HG03135 (cell line): Measurements from ENCODE around the gene ENOX1.

ENCODE experiments used
- ATAC-seq: cut with Tn5 transposase; IDR thresholded peaks from one replicate; pipeline ENCODE4 v1.9.1; 2021; ENCODE audit warnings: mild to moderate bottlenecking, moderate library complexity; ENCODE audit not compliant: unreplicated experiment

The ENOX1 gene

GRCh38 chr13:43555667-43556066 is 231.1 kb downstream of the ENOX1 start:
- no peak for ATAC-seq

GRCh38 chr13:43551897-43552456 is 234.8 kb downstream of the ENOX1 start:
- no peak for ATAC-seq

DNA sequence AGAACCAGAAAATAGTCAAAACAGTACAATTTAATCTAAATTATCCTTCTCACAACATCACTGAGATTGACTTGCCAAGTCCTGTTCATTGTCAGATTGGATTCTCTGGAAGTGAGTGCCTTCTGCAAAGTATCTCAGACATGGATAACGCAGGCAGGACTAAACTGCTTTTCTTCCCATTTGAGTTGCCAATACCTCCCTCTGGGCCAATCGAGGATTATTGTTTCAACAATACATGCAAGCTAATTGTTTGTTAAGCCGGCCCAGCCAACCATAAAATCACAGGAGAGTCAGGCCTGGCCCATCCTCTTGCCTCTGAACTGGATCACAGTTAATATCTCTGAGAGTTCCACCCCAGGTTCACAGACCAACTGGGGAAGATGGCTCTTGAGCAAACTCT is 240.0 kb downstream of the ENOX1 start:
- no peak for ATAC-seq

DNA sequence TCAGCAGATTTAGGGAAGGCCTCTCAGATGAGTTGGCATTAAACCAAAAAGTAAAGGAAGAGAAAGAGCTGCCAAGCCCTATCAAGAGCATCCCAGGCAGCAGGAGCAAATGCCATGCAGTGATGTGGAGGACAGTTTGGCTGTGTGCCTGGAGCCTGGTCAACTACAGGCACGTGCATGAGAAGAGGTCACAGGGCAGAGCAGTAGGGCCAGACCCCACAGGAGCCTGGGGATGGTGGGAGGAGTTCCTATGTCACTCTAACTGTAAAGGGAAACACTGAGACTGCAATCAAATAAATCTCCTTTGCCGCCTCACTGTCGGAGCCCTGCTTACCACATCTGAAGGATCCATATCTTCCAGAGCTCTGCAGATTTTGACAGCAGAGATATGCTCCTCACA is 240.5 kb downstream of the ENOX1 start:
- ATAC-seq, result no peak

- ATAC-seq, result no peak
Measured at GRCh38 chr13:43545317-43545874, 241.4 kb downstream of the ENOX1 start.

DNA sequence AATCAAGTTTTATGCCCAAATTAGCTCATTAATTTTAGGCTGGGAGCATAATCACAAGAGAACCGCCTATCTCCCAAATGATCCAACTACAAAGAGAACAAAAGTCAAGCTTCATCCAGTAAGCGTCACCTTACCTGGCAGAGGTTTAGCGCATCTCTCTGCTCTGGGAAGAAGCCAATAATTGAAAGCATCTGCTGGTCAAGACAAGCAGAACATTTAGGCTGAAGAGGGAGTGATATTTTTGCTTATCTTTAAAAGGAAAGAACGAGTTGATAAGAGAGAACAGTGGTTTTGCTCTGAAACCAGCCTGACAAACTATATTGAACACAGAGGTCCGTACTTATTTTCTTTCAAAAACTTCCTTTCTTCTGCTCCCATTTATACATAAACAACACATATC is 242.1 kb downstream of the ENOX1 start:
- no peak for ATAC-seq

GRCh38 chr13:43544011-43544410 is 242.8 kb downstream of the ENOX1 start:
- ATAC-seq, result no peak

GRCh38 chr13:43543331-43543730 is 243.4 kb downstream of the ENOX1 start:
- ATAC-seq, result no peak

DNA sequence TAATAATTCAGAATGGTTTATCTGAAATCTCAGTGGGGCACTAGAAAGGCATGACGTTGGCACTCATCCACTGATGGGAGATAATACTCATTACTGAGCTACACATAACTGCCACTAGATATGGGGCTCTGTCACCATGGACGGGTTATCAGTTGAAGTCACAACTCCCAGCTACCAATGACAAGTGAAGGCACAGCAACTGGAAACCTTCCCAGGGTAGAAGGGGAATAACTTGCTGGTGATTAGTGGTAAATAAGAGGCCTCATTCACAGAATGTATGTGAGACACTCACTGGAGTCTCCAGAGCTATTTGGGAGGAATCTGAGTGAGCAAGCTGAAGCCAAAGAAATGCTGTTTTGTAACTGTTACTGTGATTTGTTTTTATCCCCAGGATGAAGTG is 249.6 kb downstream of the ENOX1 start:
- ATAC-seq, result no peak

DNA sequence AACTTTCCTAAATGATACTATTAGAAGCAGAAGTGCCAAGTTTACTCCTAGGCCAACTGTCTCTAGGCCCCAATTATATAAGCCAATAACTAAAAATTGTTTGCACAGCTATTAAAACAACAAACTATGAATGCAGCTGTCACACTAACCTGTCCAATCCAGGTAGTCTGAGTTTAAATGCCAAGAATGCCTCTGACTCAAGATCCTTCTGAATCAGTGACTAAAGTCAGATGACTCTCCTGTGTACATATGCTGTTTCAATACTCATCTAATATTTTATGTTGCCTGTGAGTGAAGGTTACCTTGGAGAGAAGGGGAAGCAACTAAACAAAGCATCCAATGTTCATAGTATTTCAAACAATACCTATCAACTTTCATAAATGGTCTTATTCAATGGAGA is 257.0 kb downstream of the ENOX1 start:
- ATAC-seq, result no peak

DNA sequence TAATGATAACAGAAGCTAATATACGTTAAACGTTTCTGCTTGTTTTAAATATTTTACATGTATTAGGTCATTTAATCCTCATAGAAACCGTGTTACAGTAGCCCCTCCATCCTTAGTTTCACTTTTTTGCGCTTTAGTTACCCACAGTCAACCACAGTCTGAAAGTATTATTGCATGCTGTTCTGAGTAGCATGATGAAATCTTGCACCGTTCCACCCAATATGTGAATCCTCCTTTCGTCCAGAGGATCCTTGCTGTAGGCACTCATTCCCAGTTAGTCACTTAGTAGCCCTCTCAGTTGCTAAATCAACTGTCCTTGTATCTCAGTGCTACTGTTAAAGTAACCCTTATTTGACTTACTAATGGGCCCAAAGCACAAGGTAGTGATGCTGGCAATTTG is 257.8 kb downstream of the ENOX1 start:
- ATAC-seq, result no peak

- ATAC-seq, result no peak
Measured at GRCh38 chr13:43522788-43523187, 264.0 kb downstream of the ENOX1 start.

- no peak for ATAC-seq
Measured at GRCh38 chr13:43520351-43520750, 266.4 kb downstream of the ENOX1 start.

GRCh38 chr13:43518833-43519232 is 267.9 kb downstream of the ENOX1 start:
- no peak for ATAC-seq

DNA sequence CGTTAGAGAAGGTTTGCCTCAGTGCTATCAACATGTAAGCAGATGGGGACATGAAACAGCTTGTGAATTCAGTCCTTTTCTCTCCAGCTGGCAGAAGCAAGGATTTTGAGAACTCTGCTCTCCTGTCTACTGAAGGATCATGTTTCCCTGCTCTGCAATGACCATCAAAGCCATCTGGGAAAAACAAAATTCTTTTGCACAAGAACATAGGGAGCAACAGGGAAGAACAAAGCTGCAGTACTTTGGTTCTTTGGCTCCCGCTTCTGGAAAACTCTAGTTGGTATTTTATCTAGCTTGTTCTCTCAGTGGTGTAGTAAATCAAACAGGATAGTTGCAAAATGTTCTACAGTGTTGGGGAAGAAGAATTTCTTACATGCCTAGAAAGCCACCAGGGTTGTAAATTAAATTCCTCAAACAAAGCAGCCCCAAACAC is 270.4 kb downstream of the ENOX1 start:
- no peak for ATAC-seq

GRCh38 chr13:43515531-43515930 is 271.2 kb downstream of the ENOX1 start:
- no peak for ATAC-seq

GRCh38 chr13:43514311-43514710 is 272.5 kb downstream of the ENOX1 start:
- no peak for ATAC-seq

DNA sequence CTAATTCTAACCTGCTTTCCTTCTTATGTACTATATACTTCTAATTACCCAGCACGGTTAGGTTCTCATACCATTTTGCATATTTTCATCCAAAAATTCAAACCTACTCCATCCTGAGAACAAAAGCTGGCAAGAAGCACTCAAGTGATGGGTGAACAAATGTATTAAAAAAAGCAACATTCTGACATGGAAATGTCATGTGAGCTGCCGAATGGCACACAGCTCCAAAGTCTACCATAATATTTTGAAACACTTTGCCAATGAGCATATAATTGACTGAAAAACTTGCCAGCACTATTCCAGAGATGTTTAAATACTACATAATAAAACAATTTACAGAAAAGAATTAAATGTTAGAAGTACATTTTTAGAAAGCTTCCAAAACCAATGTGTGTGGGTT is 274.6 kb downstream of the ENOX1 start:
- no peak for ATAC-seq

- ATAC-seq, result no peak
Measured at GRCh38 chr13:43510956-43511901, 275.5 kb downstream of the ENOX1 start.

DNA sequence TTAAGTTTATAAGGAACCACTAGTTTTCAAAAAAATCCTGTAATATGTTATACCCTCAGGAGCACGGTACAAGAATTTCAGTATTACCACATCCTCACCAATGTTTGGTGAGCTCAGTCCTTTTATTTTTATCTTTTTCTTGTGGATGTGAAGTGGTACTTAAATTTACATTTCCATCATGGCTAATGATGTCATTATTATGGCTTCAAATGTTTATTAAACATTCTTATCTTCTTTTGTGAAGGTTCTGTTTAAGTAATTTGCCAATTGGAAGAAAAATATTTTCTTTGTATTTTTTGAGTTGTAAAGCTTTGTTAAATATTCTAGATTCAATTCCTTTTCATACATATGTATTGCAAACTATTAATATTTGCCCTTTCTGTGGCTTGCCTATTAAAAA is 291.0 kb downstream of the ENOX1 start:
- no peak for ATAC-seq

DNA sequence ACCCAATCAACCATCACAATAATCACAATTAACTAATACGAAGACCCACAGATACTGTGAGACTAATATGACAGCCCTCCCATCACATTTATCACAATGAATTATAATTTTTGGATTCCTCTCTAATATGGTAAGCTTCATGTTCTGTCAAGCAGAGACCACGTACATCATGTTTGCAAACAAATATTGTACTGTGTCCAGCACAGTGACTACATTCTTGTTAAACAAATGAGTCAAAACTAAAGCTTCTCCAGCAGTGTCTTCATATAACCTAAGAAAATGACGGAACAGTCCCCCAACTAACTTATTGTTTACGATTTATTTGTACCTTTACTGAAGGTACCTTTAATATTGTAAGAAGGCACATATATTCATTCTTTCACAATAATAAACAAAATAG is 292.6 kb downstream of the ENOX1 start:
- ATAC-seq, result no peak

DNA sequence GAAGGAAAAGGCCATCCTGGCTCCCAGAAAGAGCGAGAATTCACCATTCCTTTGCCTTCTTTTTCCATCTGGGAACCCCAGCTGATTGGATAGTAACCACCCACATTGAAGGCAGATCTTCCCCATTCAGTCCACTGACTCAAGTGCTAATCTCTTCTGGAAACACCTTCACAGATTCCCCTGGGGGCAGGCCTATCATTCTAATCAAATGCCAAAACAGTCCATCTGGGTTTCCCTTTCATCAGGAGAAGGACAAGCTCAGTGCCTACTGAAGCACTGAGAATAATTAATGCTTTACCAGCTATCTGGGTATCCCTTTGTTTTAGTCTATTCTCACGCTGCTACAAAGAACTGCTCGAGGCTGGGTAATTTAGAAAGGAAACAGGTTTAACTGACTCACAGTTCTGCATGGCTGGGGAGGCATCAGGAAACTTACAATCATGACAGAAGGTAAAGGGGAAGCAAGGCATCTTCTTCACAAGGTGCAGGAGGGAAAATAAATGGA is 293.2 kb downstream of the ENOX1 start:
- ATAC-seq, result no peak
